Muscle of leg (tissue), 11 donors: ENCODE data around the gene UBE2QL1. TPM values are rescaled to one million over a fixed set of nuclear protein-coding genes. Genes with fewer than 3 reads are reported as not detected.

Experiments
- DNase-seq: peaks from one replicate; pipeline ENCODE4 v3.0.0; 2013
- H3K27ac ChIP-seq: one replicate; pipeline ENCODE4 v1.5.1; 2013; ENCODE audit warnings: mild to moderate bottlenecking, low read length, control low read depth
- H3K27me3 ChIP-seq: one replicate; pipeline ENCODE4 v1.6.1; 2013; ENCODE audit warnings: low read length; ENCODE audit not compliant: control insufficient read depth, insufficient read depth
- H3K36me3 ChIP-seq: one replicate; pipeline ENCODE4 v1.6.1; 2013; ENCODE audit warnings: low read length; ENCODE audit not compliant: control insufficient read depth, insufficient read depth
- H3K4me1 ChIP-seq: one replicate; pipeline ENCODE4 v1.6.1; 2013; ENCODE audit warnings: low read length; ENCODE audit not compliant: control insufficient read depth, insufficient read depth
- H3K4me3 ChIP-seq: one replicate; pipeline ENCODE4 v1.5.1; 2013; ENCODE audit warnings: low read length, control low read depth
- H3K9me3 ChIP-seq: replicated peaks from 2 replicates; pipeline ENCODE4 v1.6.1; 2013; ENCODE audit warnings: low read depth, low read length; ENCODE audit not compliant: control insufficient read depth
- WGBS: methylation state at CpG from one replicate; pipeline ENCODE4 v1.1.5; 2013; ENCODE audit warnings: missing lambda C conversion rate; ENCODE audit not compliant: insufficient coverage; 5-methylcytosine and 5-hydroxymethylcytosine counted together
- polyA plus RNA-seq, 8 donors: library from polyadenylated mRNA; unstranded; fragments of 120-200 nt; gene quantifications; one replicate each; pipeline versions ENCODE4 v1.2.1 to v1.2.3, GENCODE V29; 2013; ENCODE audit warnings: inconsistent platforms in 1 of 8, low replicate concordance in 1 of 8; ENCODE audit not compliant: insufficient read length in 8 of 8, insufficient read depth in 1 of 8
- total RNA-seq: library from RNA; stranded (reverse); fragments of 120-200 nt; gene quantifications from one replicate; pipeline ENCODE4 v1.2.4, GENCODE V29; 2013

The UBE2QL1 gene
- total and polyA plus RNA-seq, 9 donors, result 0.58 to 3.3 (median 1.8) TPM

DNA sequence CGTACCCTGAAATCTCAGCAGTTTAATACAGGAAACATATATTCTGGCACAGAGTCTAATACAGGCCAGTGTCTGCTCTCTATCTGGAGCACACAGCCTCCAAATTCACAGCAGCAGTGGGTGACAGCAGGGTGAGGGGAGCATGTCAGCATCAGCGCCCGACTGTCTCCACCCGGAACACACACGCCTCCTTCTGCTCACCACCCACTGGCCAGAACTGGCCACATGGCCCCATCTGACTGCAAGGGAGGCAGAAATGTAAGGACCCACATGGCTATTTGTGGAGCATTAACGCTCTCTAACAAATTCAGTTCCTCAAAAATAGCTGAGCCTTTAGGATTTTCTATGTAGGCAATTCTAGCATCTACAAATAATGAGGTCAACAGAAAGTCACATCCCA lies 24.6 kb downstream of the UBE2QL1 start:
- Histone ChIP-seq H3K4me3 (no peak overlapping the region), H3K4me1 (no peaks in the 10 kb centered on the region), H3K36me3 (no peaks in the 10 kb centered on the region), H3K9me3 (peaks cover 4% of the 10 kb centered on the region), H3K27ac (no peak overlapping the region), H3K27me3 (peaks cover 6% of the 10 kb centered on the region)
- 64% methylated on average over 4 of the region's 6 CpGs for WGBS
- no peak for DNase-seq

DNA sequence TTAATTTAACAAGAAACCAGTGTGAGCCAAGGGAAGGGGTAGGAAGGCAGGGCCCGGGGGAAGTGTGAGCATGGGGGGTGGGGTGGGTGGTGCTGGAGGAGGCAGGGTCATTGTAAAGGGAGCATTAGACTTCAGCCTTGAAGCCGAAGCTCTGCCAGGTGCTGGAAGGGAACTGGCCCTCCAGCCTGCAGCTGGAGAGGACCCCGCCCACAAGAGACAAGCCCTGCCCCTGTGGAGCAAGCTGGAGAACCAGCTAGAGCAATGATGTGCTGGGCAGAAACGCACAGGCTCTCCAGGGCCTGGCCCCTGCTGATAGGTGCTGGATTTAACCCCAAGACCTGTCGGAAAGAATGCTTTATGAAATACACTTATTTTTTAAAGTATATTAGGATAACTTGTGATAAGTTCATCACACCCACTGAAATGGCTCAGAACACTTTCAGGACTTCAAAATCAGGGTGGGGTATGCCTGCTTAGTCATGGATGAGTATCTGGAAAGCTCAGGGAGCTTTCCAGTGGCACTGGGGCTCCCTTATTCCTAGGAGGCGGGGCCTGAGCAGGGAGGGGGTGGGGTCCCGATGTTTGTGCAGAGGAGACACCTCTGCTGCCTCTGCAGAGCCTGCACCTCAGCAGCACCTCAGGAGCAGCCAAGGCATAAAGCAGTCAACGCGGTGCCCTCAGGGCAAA lies 27.1 kb downstream of the UBE2QL1 start:
- no peak overlapping the region for H3K27ac ChIP-seq
- H3K4me3 ChIP-seq, result no peak overlapping the region
- peaks cover 4% of the 10 kb centered on the region for H3K9me3 ChIP-seq
- peaks cover 4% of the 10 kb centered on the region for H3K27me3 ChIP-seq
- 34% methylated on average over 6 of the region's 9 CpGs for WGBS
- H3K4me1 ChIP-seq, result no peaks in the 10 kb centered on the region
- DNase-seq, result no peak
- H3K36me3 ChIP-seq, result no peaks in the 10 kb centered on the region

DNA sequence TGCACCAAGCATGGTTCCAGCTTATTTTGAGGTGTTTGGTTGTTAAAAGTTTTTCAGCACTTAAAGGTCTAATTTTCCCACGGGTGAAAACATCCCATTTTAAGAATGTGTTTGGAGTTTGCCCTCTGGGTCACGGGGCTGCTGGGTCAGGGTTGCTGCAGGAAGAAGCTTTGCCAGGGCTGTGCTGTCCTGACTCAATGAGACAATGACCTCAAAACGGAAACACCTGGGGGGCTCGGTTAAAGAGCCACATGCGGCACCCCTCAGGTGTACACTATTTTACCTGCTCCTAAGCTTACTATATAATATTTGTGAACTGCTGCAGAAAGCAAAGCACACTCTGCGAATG lies 27.6 kb downstream of the UBE2QL1 start:
- Histone ChIP-seq H3K9me3 (peaks cover 2% of the 10 kb centered on the region), H3K4me3 (no peak overlapping the region), H3K36me3 (no peaks in the 10 kb centered on the region), H3K27ac (no peak overlapping the region), H3K27me3 (peaks cover 3% of the 10 kb centered on the region), H3K4me1 (no peaks in the 10 kb centered on the region)
- no peak for DNase-seq
- 82% methylated on average over 2 of the region's 6 CpGs for WGBS

DNA sequence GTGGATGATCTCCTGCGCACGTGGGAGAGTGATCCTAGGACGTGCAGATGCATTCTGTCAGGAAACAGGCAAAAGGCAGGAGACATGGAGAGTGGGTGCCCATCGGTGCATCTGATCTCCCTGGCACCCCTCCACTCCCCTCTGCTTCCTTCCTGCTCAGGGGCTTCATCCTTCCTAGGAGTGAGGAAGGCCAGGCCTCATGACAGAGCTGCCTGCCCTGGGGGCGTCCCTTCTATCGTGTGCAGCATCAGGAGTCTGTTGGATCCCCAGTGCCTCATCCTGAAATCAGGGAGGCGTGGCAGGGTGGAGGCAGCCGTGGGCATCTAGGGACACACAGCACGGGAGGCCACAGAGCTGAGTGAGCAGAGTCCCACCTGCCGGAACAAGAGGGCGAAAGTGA lies 30.1 kb downstream of the UBE2QL1 start:
- Histone ChIP-seq H3K27ac (no peak overlapping the region), H3K27me3 (peaks cover 2% of the 10 kb centered on the region), H3K4me1 (no peaks in the 10 kb centered on the region), H3K36me3 (no peaks in the 10 kb centered on the region), H3K4me3 (no peak overlapping the region), H3K9me3 (no peaks in the 10 kb centered on the region)
- DNase-seq, result no peak
- WGBS, result 76% methylated on average over 10 of the region's 11 CpGs

DNA sequence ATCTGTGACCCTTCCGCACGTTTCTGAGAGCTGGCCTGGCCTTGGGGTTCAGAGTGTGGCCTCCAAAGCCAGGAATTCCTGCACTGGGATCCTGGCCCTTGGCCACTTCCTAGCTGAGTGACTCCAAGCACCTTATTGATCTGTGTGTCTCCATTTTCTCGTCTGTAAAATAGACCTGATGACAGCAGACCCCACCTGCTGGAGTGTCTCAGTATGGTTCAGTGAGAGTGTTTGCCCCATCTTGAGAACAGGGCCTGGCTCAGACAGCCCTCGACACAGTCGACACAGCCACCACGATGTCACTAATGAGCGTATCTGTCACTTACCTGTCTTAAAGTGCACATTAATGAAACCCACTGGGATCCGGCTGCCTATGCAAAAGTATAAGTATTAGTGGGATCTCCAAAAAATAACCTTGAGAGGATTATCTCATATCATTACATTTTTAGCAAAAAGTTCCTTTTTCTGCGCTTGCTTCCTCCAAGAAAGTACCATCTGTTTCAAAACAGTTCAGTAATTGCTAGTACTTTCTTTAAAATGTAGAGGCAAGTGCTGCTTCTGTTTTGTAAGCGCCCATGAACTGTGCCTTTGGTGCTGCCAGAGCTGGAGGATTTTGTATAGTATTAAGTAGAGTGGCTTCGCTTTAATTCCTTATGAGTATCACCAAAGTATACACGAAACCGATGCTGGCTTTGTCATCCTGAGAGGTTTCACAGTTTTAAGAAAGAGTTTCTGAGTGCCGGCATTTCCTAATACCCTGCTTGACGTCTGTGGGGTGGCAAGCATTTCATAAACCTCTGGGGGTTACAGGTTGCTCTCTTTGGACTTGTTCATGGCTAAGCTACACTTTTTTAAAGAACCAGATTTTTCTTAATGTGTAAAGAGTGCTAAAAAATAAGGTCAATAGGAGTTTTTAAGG lies 31.7 kb downstream of the UBE2QL1 start:
- Histone ChIP-seq H3K4me1 (no peaks in the 10 kb centered on the region), H3K27me3 (no peaks in the 10 kb centered on the region), H3K27ac (no peak overlapping the region), H3K36me3 (no peaks in the 10 kb centered on the region), H3K4me3 (no peak overlapping the region), H3K9me3 (no peaks in the 10 kb centered on the region)
- WGBS, result 83% methylated on average over 2 of the region's 15 CpGs
- no peak for DNase-seq

DNA sequence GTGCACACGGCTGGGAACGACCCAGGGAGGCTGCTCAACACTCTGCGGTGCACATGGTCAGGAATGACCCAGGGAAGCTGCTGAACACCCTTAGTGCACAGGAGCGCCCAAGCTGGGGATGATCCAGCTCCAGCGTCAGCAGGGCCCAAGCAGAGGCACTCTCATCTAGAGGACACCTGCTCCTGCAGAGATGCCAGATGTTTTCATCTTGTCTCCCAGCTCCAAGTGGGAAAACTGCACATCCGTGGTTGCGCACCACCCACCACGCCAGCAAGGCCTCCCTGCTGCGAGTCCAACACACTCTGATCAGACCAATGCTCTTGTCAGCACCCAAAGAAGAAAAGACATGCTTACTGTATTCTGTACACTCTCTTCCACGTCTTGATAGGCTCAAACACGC lies 34.1 kb downstream of the UBE2QL1 start:
- DNase-seq, result no peak
- H3K27me3 ChIP-seq, result peaks cover 5% of the 10 kb centered on the region
- WGBS, result 84% methylated on average over 11 of the region's 11 CpGs

DNA sequence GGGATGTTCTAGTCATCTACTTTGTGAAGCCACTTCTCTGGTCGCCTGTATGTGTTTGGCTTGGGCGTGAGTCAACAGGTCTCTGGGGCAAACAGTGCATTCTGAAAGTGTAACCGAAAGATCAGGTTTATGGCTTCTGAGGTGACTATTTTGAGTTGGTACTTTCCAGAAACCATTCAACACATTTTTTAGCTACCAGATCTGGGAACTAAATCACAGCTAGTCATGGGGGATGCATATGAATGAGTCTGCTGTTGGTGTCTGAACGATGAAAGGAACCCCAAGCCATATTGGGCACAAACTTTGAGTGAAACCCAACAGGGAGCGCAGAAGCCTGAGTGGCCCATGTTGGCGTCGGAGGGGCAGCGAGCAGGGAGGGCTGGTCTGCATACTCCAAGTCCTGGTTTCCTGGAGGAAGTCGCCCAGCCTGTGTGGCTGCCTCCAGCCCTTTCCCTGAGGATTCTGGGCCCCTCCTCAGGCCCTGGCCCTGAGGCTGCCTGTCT lies 35.3 kb downstream of the UBE2QL1 start:
- Histone ChIP-seq H3K27ac (no peak overlapping the region), H3K9me3 (no peaks in the 10 kb centered on the region), H3K36me3 (no peaks in the 10 kb centered on the region), H3K4me3 (no peak overlapping the region), H3K4me1 (no peaks in the 10 kb centered on the region), H3K27me3 (peaks cover 6% of the 10 kb centered on the region)
- DNase-seq, result no peak
- 88% methylated on average over 6 of the region's 9 CpGs for WGBS

More for the DNA sequence above, 34.1 kb downstream of the UBE2QL1 start:
- Histone ChIP-seq H3K36me3 (no peaks in the 10 kb centered on the region), H3K4me1 (no peaks in the 10 kb centered on the region), H3K4me3 (no peak overlapping the region), H3K27ac (no peak overlapping the region), H3K9me3 (no peaks in the 10 kb centered on the region)

DNA sequence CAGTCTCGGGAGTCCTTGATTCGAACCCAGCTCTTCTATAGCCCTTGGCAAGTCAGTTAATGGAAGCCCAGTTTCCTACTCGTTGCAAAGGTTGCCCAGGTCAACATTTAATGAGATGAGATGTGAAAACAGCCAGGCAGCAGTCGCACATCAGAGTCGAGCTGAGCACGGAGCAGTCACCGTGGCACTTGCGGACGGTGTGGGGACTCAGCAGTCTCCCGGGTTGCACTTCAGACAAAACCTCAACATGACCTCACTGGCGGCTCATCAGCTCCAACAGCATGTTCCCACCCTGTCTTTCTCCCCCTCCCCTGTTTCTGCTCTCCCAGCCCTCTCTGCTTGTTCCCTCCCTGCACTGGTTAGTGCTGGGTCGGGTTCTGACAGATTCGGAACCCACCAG lies 35.8 kb downstream of the UBE2QL1 start:
- no peaks in the 10 kb centered on the region for H3K4me1 ChIP-seq
- H3K9me3 ChIP-seq, result no peaks in the 10 kb centered on the region
- H3K27me3 ChIP-seq, result peaks cover 6% of the 10 kb centered on the region
- no peak for DNase-seq
- H3K4me3 ChIP-seq, result no peak overlapping the region
- WGBS, result 54% methylated on average over 13 of the region's 13 CpGs
- H3K27ac ChIP-seq, result no peak overlapping the region
- H3K36me3 ChIP-seq, result no peaks in the 10 kb centered on the region

DNA sequence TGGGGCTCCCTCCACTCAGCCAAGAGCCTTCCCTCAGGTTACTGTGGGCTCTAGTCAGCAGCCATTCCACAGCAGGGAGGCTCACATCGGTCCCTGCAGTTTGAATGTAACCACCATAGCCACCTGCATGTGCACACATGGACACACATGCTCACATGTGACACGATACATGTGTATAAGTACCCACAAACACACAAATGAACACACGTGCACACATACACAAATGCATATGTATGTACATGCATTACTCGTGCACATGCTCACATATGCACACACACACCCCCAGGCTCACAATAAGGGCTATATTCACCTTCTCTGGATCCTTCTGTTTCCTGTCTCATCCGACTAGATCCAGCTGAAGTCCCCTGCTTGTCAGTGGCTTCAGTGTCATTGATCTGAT lies 36.2 kb downstream of the UBE2QL1 start:
- H3K27ac ChIP-seq, result no peak overlapping the region
- H3K27me3 ChIP-seq, result peaks cover 6% of the 10 kb centered on the region
- no peak for DNase-seq
- WGBS, result 90% methylated on average over 3 of the region's 5 CpGs
- H3K4me1 ChIP-seq, result no peaks in the 10 kb centered on the region
- no peaks in the 10 kb centered on the region for H3K36me3 ChIP-seq
- H3K4me3 ChIP-seq, result no peak overlapping the region
- H3K9me3 ChIP-seq, result no peaks in the 10 kb centered on the region

DNA sequence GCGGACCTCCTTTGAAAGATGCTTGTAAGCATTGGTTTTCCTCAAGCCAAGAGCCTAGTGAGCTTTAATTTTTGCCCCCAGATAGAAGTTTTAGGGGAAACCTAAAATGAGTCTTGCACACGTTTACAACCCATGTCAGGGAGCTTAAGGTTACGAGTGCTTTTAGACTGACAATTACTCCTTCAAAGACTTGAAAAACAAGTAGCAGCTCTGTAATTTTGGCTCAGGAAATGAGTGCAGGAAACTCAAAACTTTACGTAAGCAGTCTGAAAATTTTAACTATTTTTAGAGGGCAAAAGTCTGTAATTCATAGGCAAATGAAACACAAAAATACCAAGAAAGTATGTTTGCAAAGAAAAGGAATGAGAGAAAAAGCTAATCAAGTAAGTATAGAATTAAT lies 36.8 kb downstream of the UBE2QL1 start:
- WGBS, result no CpG with 5 or more reads among the region's 4 CpGs
- Histone ChIP-seq H3K27me3 (peaks cover 6% of the 10 kb centered on the region), H3K4me3 (no peak overlapping the region), H3K9me3 (no peaks in the 10 kb centered on the region), H3K27ac (no peak overlapping the region), H3K36me3 (no peaks in the 10 kb centered on the region), H3K4me1 (no peaks in the 10 kb centered on the region)
- DNase-seq, result no peak
